PC-3 (cell line): Measurements from ENCODE around the gene RAP2B. TPM values are rescaled to one million over a fixed set of nuclear protein-coding genes. Genes with fewer than 3 reads are reported as not detected.
A peak's percentile ranks its signal among the peaks of the same experiment; 100 is the strongest.

ENCODE experiments used
- ATAC-seq: fragments of 200-7000 bp; cut with Tn5 transposase; 2 replicates; pipeline ENCODE4 v1.9.1; 2020; ENCODE audit warnings: mild to moderate bottlenecking, moderate library complexity
- BruUV-seq: library from RNA; stranded (reverse); fragments of 400-500 nt; replicated peaks from 2 replicates; lab custom pipeline; 2021; lab: Mats Ljungman, UMichigan
- CTCF ChIA-PET: fragments of 300-600 bp; sonication (Branson Sonifier 250); formaldehyde crosslinking; loops from one replicate; lab custom pipeline; 2022; ENCODE audit warnings: antibody characterized with exemption; lab: Charles Lee
- POLR2A ChIA-PET: fragments of 300-600 bp; sonication (Branson Sonifier 250); formaldehyde crosslinking; loops from one replicate; lab custom pipeline; 2022; ENCODE audit warnings: antibody characterized with exemption; ENCODE audit not compliant: unreplicated experiment; lab: Charles Lee
- DNase-seq: peaks from one replicate; pipeline ENCODE4 v3.0.0-alpha.2; 2015
- H2AFZ ChIP-seq: fragments of 300-600 bp; sonication (generic); 2 replicates; pipeline ENCODE4 v1.6.0; 2016; ENCODE audit warnings: antibody characterized with exemption, low read length
- H3F3A ChIP-seq: fragments of 300-600 bp; sonication (generic); one replicate; pipeline ENCODE4 v1.6.0; 2017; ENCODE audit warnings: antibody characterized with exemption, low read length, control low read depth, mild to moderate bottlenecking; ENCODE audit not compliant: unreplicated experiment
- H3K27ac ChIP-seq: fragments of 300-600 bp; sonication (generic); 2 replicates; pipeline ENCODE4 v1.5.1; 2016; ENCODE audit warnings: mild to moderate bottlenecking, low read length
- H3K27me3 ChIP-seq: fragments of 300-600 bp; sonication (generic); 2 replicates; pipeline ENCODE4 v1.6.1; 2016; ENCODE audit warnings: low read length, mixed read lengths
- H3K36me3 ChIP-seq: fragments of 300-600 bp; sonication (generic); 2 replicates; pipeline ENCODE4 v1.6.1; 2016; ENCODE audit warnings: low read depth, mixed run types, low read length, mixed read lengths
- H3K4me1 ChIP-seq: fragments of 300-600 bp; sonication (generic); 2 replicates; pipeline ENCODE4 v1.5.1; 2016; ENCODE audit warnings: low read length; ENCODE audit not compliant: insufficient read depth
- H3K4me2 ChIP-seq: fragments of 300-600 bp; sonication (generic); 2 replicates; pipeline ENCODE4 v1.6.0; 2016; ENCODE audit warnings: low read length
- H3K4me3 ChIP-seq: fragments of 300-600 bp; sonication (generic); 2 replicates; pipeline ENCODE4 v1.5.1; 2016; ENCODE audit warnings: mild to moderate bottlenecking, low read length, mixed read lengths
- H3K79me2 ChIP-seq: fragments of 300-600 bp; sonication (generic); 2 replicates; pipeline ENCODE4 v1.6.1; 2017; ENCODE audit warnings: low read length, mixed read lengths
- H3K9ac ChIP-seq: fragments of 300-600 bp; sonication (generic); 2 replicates; pipeline ENCODE4 v1.6.0; 2016; ENCODE audit warnings: mild to moderate bottlenecking, low read length
- H3K9me2 ChIP-seq: fragments of 300-600 bp; sonication (generic); replicated peaks from 2 replicates; pipeline ENCODE4 v1.6.1; 2016; ENCODE audit warnings: mixed run types, low read length, mixed read lengths
- H3K9me3 ChIP-seq: fragments of 300-600 bp; sonication (generic); 2 replicates; pipeline ENCODE4 v1.6.1; 2016; ENCODE audit warnings: low read length, mixed read lengths
- H4K20me1 ChIP-seq: fragments of 300-600 bp; sonication (generic); 2 replicates; pipeline ENCODE4 v1.6.1; 2016; ENCODE audit warnings: low read length, mixed read lengths
- CTCF ChIP-seq: fragments of 300-600 bp; sonication (generic); conservative IDR thresholded peaks from 2 replicates; pipeline ENCODE4 v1.5.1; 2017; ENCODE audit warnings: antibody characterized with exemption, low read depth, mild to moderate bottlenecking, low read length
- EZH2 ChIP-seq: fragments of 300-600 bp; sonication (generic); IDR thresholded peaks from one replicate; pipeline ENCODE4 v1.6.1; 2017; ENCODE audit warnings: antibody characterized with exemption, mild to moderate bottlenecking, low read length; ENCODE audit not compliant: unreplicated experiment
- EZH2phosphoT487 ChIP-seq: fragments of 300-600 bp; sonication (generic); IDR thresholded peaks from 2 replicates; pipeline ENCODE4 v1.6.1; 2018; ENCODE audit warnings: mild to moderate bottlenecking, antibody characterized with exemption, low read length, borderline replicate concordance
- intact Hi-C: fragments of 100-400 bp; cut with micrococcal nuclease; formaldehyde crosslinking; loops from 2 replicates; pipeline ENCODE4 v1.9.0; 2023
- total RNA-seq: library from RNA; depleted of rRNA; stranded (reverse); fragments of >200 nt; gene quantifications from 2 replicates; pipeline ENCODE4 v1.2.3, GENCODE V29; 2014

RAP2B gene
- total RNA-seq, 1 experiment from 2014 or later = 37.8 TPM

- BruUV-seq = no TSS peak
- no peaks in the 10 kb centered on the region for H3K27me3 ChIP-seq
- H3K27ac ChIP-seq = no peak overlapping the region
- H4K20me1 ChIP-seq = no peaks in the 10 kb centered on the region
- H3K9me2 ChIP-seq = no peaks in the 10 kb centered on the region
- intact Hi-C loops = no loop called here
- H2AFZ ChIP-seq = no peak overlapping the region
- H3K4me3 ChIP-seq = no peak overlapping the region
- no peaks in the 10 kb centered on the region for H3F3A ChIP-seq
- no peak overlapping the region for H3K9ac ChIP-seq
- ChIA-PET CTCF (no interaction called here), POLR2A (no interaction called here)
- no peak for TF ChIP-seq CTCF
- TF ChIP-seq EZH2 = no peak
- TF ChIP-seq EZH2phosphoT487 = no peak
- H3K4me2 ChIP-seq = no peak overlapping the region
- DNase-seq (peak; percentile 25), ATAC-seq (peak; percentile 24; the same call in 1 of the 2 replicates)
- H3K36me3 ChIP-seq = no peaks in the 10 kb centered on the region
- H3K79me2 ChIP-seq = no peaks in the 10 kb centered on the region
- no peaks in the 10 kb centered on the region for H3K9me3 ChIP-seq
- no peaks in the 10 kb centered on the region for H3K4me1 ChIP-seq
These were observed 33.4 kb downstream of the RAP2B start for GRCh38 chr3:153195349-153195879.

- H3K36me3 ChIP-seq = no peaks in the 10 kb centered on the region
- ChIA-PET POLR2A (interaction anchor here (0.6 kb wide), 3 partner anchors 9 to 48 kb away, joined by 3 to 4 read pairs (median 3); no protein-coding TSS in a partner anchor), CTCF (no interaction called here)
- peak overlapping the region; percentile 20; the same call in 1 of the 2 replicates for H3K9ac ChIP-seq
- H3K27ac ChIP-seq = peak overlapping the region; percentile 79
- H2AFZ ChIP-seq = peak overlapping the region; percentile 63
- H3K4me3 ChIP-seq = peak overlapping the region; percentile 21; the same call in 1 of the 2 replicates
- no peaks in the 10 kb centered on the region for H4K20me1 ChIP-seq
- no TSS peak for BruUV-seq
- peak overlapping the region; percentile 55 for H3K4me2 ChIP-seq
- no peaks in the 10 kb centered on the region for H3K27me3 ChIP-seq
- peaks cover 20% of the 10 kb centered on the region for H3K4me1 ChIP-seq
- ATAC-seq (peak; percentile 98), DNase-seq (peak; percentile 92)
- no peak for TF ChIP-seq EZH2phosphoT487
- TF ChIP-seq CTCF = no peak
- no peaks in the 10 kb centered on the region for H3K9me3 ChIP-seq
- intact Hi-C loops = loop anchor here (2.0 kb wide), 1 partner anchor 23 kb away; no protein-coding TSS in a partner anchor
- H3K79me2 ChIP-seq = no peaks in the 10 kb centered on the region
- H3F3A ChIP-seq = peaks cover 6% of the 10 kb centered on the region
- H3K9me2 ChIP-seq = no peaks in the 10 kb centered on the region
These were observed 47.6 kb downstream of the RAP2B start for GRCh38 chr3:153209596-153209995.

GRCh38 chr3:153210146-153210545 is 48.1 kb downstream of the RAP2B start:
- no peaks in the 10 kb centered on the region for H3K9me2 ChIP-seq
- no peaks in the 10 kb centered on the region for H3K27me3 ChIP-seq
- intact Hi-C loops = no loop called here
- H3K4me2 ChIP-seq = peak overlapping the region; percentile 55
- H3K27ac ChIP-seq = peak overlapping the region; percentile 79
- no peaks in the 10 kb centered on the region for H3K79me2 ChIP-seq
- DNase-seq = no peak
- ChIA-PET CTCF (no interaction called here), POLR2A (interaction anchor here (0.6 kb wide), 2 partner anchors 8 to 49 kb away, joined by 3 to 4 read pairs; no protein-coding TSS in a partner anchor)
- no peaks in the 10 kb centered on the region for H4K20me1 ChIP-seq
- H2AFZ ChIP-seq = peak overlapping the region; percentile 63
- H3K4me1 ChIP-seq = peaks cover 20% of the 10 kb centered on the region
- ATAC-seq = peak; percentile 9; the same call in 1 of the 2 replicates
- no peaks in the 10 kb centered on the region for H3K36me3 ChIP-seq
- no peaks in the 10 kb centered on the region for H3K9me3 ChIP-seq
- TF ChIP-seq EZH2 = no peak
- 0 out of 2 replicates have a peak, but pooled peaks have one; percentile 12 for TF ChIP-seq CTCF
- no peak for TF ChIP-seq EZH2phosphoT487
- peak overlapping the region; percentile 21; the same call in 1 of the 2 replicates for H3K4me3 ChIP-seq
- H3F3A ChIP-seq = peaks cover 6% of the 10 kb centered on the region
- H3K9ac ChIP-seq = peak overlapping the region; percentile 20; the same call in 1 of the 2 replicates
- BruUV-seq = no TSS peak
